Activated CD4-positive, CD25-positive, alpha-beta regulatory T cell treated with anti-CD3 and anti-CD28 coated beads, Interleukin-2, amount 50 U/mL, for 72 hours (primary cell): ENCODE data around the gene CDK4.
"Not testable (repeated sequence)": the region's sequence is repeated elsewhere in the genome, so short reads cannot be mapped to it uniquely, and the experiment has no call there.

Experiments
- DNase-seq: peaks from one replicate; pipeline ENCODE4 v3.0.0; 2021

CDK4 gene

GRCh38 chr12:57724003-57724935 is 27.8 kb downstream of the CDK4 start:
- no peak for DNase-seq

- DNase-seq = no peak
These were observed 28.5 kb downstream of the CDK4 start for GRCh38 chr12:57723630-57723962.

GRCh38 chr12:57722716-57723629 is 29.1 kb downstream of the CDK4 start:
- no peak for DNase-seq

DNA sequence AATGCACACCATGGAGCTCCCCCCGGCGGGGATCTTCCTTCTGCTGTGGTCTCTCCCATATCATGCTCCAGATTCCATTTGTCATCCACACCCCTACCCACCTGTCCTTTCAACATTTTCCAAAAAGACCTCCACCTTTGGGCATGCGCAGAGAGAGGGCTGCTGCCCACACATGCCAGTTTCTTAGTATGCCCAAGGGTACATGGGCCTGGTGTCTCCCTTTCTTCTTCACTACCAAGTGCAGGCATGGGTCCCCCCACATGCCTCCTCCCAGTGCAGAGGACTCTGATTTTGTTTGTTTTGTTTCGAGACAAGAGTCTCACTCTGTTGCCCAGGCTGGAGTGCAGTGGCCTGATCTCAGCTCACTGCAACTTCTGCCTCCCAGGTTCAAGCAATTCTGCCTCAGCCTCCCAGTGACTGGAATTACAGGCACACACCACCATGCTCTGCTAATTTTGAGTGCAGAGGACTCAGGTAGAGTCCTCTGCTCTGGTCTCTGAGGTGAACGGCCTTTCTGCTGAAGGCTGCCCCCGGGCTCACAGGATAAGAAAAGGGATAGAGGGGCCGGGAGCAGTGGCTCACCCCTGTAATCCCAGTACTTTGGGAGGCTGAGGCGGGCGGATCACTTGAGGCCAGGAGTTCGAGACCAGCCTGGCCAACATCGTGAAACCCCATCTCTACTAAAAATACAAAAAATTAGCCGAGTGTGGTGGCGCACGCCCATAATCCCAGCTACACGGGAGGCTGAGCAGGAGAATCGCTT is 30.1 kb downstream of the CDK4 start:
- not testable (repeated sequence) for DNase-seq

GRCh38 chr12:57720606-57721595 is 31.2 kb downstream of the CDK4 start:
- no peak for DNase-seq

- no peak for DNase-seq
These were observed 32.1 kb downstream of the CDK4 start for GRCh38 chr12:57719777-57720605.

- DNase-seq = no peak
These were observed 33.2 kb downstream of the CDK4 start for GRCh38 chr12:57718641-57719528.

DNA sequence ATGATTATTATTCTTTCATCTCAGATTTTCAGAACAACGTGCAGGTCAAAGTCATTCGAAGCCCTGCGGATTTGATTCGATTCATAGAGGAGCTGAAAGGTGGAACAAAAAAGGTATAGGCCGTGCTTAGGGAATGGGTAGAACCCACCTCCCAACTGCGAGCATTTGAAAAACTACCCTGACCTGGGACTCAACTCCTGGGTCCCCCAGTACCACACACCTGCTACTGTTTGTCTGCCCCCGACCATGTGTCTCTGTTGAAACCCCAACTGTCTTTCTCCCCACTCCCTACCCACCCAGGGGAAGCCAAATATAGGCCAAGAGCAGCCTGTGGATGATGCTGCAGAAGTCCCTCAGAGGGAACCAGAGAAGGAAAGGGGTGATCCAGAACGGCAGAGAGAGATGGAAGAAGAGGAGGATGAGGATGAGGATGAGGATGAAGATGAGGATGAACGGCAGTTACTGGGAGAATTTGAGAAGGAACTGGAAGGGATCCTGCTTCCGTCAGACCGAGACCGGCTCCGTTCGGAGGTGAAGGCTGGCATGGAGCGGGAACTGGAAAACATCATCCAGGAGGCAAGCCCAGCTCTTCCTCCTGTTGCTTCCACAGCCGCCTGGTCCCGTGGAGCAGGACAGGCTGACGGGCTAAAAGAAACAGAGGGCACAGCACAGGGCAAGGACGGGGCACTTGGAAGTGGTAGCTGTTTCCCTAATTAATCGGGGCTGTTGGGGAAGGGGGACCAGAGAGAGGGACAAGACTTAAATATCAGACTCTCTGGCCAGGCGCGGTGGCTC is 34.1 kb downstream of the CDK4 start:
- DNase-seq = no peak

DNA sequence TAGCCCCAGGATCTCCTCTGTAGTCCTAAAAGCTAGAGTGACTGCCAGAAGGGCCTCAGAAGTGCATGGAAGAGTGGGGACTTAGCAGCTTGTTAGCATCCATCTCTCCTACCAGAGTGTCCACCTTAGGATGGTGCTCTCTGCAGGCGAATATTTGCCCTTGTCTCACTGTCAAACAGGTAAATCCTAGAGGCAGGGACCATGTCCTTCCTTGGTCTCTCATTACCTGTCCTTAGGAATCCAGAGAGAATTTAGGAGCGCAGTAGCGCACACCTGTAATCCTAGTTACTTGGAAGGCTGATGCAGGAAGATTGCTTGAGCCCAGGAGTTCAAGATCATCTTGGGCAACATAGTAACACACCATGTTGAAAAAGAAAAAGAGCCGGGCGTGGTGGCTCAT is 35.0 kb downstream of the CDK4 start:
- DNase-seq = no peak

- DNase-seq = no peak
These were observed 35.8 kb downstream of the CDK4 start for GRCh38 chr12:57716305-57716704.

DNA sequence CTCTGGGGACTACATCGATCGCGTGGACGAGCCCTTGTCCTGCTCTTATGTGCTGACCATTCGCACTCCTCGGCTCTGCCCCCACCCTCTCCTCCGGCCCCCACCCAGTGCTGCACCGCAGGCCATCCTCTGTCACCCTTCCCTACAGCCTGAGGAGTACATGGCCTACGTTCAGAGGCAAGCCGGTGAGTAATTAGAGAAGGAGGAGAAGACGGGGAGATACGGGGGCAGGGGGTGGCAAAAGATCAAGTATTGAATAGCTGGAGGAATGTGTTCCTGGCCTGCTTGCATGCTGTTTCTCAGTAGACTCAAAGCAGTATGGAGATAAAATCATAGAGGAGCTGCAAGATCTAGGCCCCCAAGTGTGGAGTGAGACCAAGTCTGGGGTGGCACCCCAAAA is 36.3 kb downstream of the CDK4 start:
- DNase-seq = no peak

- not testable (repeated sequence) for DNase-seq
These were observed 36.9 kb downstream of the CDK4 start for GRCh38 chr12:57715036-57715748.

GRCh38 chr12:57713209-57713608 is 38.9 kb downstream of the CDK4 start:
- no peak for DNase-seq

- DNase-seq = no peak
These were observed 39.4 kb downstream of the CDK4 start for GRCh38 chr12:57712701-57713100.

GRCh38 chr12:57708296-57708695 is 43.8 kb downstream of the CDK4 start:
- DNase-seq = no peak

- no peak for DNase-seq
These were observed 44.9 kb downstream of the CDK4 start for GRCh38 chr12:57707250-57707649.

GRCh38 chr12:57700317-57700716 is 51.8 kb downstream of the CDK4 start:
- DNase-seq = no peak

- no peak for DNase-seq
These were observed 53.7 kb downstream of the CDK4 start for GRCh38 chr12:57698414-57698813.
